PC-3 (cell line): ENCODE results near the gene HAGHL.

Experiments
- CTCF ChIP-seq: fragments of 300-600 bp; sonication (generic); conservative IDR thresholded peaks from 2 replicates; pipeline ENCODE4 v1.5.1; 2017; ENCODE audit warnings: antibody characterized with exemption, low read depth, mild to moderate bottlenecking, low read length
- EZH2phosphoT487 ChIP-seq: fragments of 300-600 bp; sonication (generic); IDR thresholded peaks from 2 replicates; pipeline ENCODE4 v1.6.1; 2018; ENCODE audit warnings: mild to moderate bottlenecking, antibody characterized with exemption, low read length, borderline replicate concordance

GRCh38 chr16:704047-704446 is 22.9 kb upstream of the HAGHL start:
- no peak for TF ChIP-seq CTCF
- TF ChIP-seq EZH2phosphoT487 = no peak
